CD4-positive, CD25-positive, alpha-beta regulatory T cell (primary cell): ENCODE data around the gene BTD. TPM values are rescaled to one million over a fixed set of nuclear protein-coding genes. Genes with fewer than 3 reads are reported as not detected.

Experiments used
- ATAC-seq, 2 donors: fragments of 150-1000 bp; cut with Tn5 transposase; one replicate each; pipeline ENCODE4 v1.10.0; 2021; ENCODE audit warnings: low read depth in 2 of 2, moderate number of reproducible peaks in 2 of 2, moderate library complexity in 1 of 2
- DNase-seq, 3 donors: peaks; one replicate each; pipeline versions ENCODE4 v3.0.0 to v3.0.0-alpha.2; 2012 to 2022; ENCODE audit warnings: mixed read lengths in 1 of 3
- H3K27ac ChIP-seq: one replicate; pipeline ENCODE4 v1.7.0; 2013; ENCODE audit warnings: mild to moderate bottlenecking, low read length; ENCODE audit not compliant: insufficient read depth, poor library complexity, severe bottlenecking
- H3K27me3 ChIP-seq: one replicate; pipeline ENCODE4 v1.7.0; 2013; ENCODE audit warnings: low read length; ENCODE audit not compliant: control insufficient read depth, insufficient read depth
- H3K36me3 ChIP-seq: one replicate; pipeline ENCODE4 v1.7.0; 2013; ENCODE audit warnings: mild to moderate bottlenecking, low read length, moderate library complexity; ENCODE audit not compliant: control insufficient read depth, insufficient read depth
- H3K4me1 ChIP-seq: 2 replicates; pipeline ENCODE4 v1.7.0; 2013; ENCODE audit warnings: mild to moderate bottlenecking, low read length; ENCODE audit not compliant: insufficient read depth, control insufficient read depth, poor library complexity, severe bottlenecking
- H3K4me3 ChIP-seq: one replicate; pipeline ENCODE4 v1.7.0; 2013; ENCODE audit warnings: low read depth, mild to moderate bottlenecking, low read length, moderate library complexity
- H3K9me3 ChIP-seq, 2 experiments: 1 replicate in 1 of 2; 2 replicates in 1 of 2; pipeline ENCODE4 v1.7.0; 2013; ENCODE audit warnings: low read length in 2 of 2, mild to moderate bottlenecking in 1 of 2, moderate library complexity in 1 of 2; ENCODE audit not compliant: control insufficient read depth in 2 of 2
- H3K27ac Mint-ChIP-seq, 3 donors: one replicate each; pipeline ENCODE4 v1.8.0; 2020 to 2022; ENCODE audit warnings: mild to moderate bottlenecking in 3 of 3, mixed read lengths in 3 of 3, moderate library complexity in 2 of 3
- H3K27me3 Mint-ChIP-seq: one replicate; pipeline ENCODE4 v1.8.0; 2022; ENCODE audit warnings: mild to moderate bottlenecking, mixed read lengths
- H3K36me3 Mint-ChIP-seq: one replicate; pipeline ENCODE4 v1.8.0; 2020; ENCODE audit warnings: mixed read lengths
- H3K4me1 Mint-ChIP-seq, 4 donors: one replicate each; pipeline ENCODE4 v1.8.0; 2020 to 2022; ENCODE audit warnings: mixed read lengths in 4 of 4, mild to moderate bottlenecking in 1 of 4
- H3K4me3 Mint-ChIP-seq, 4 donors: one replicate each; pipeline ENCODE4 v1.8.0; 2020 to 2022; ENCODE audit warnings: mild to moderate bottlenecking in 4 of 4, mixed read lengths in 4 of 4, moderate library complexity in 3 of 4
- H3K9me3 Mint-ChIP-seq, 7 donors: one replicate each; pipeline ENCODE4 v1.8.0; 2020 to 2022; ENCODE audit warnings: mixed read lengths in 7 of 7, mild to moderate bottlenecking in 3 of 7, moderate library complexity in 2 of 7
- polyA plus RNA-seq, 4 donors: library from polyadenylated mRNA; unstranded; fragments of 300-500 nt; fragmentation: Illumina TruSeq; gene quantifications; one replicate each; pipeline ENCODE4 v1.2.3, GENCODE V29; 2021
- total RNA-seq: library from RNA; stranded (reverse); gene quantifications from one replicate; pipeline ENCODE4 v1.2.3, GENCODE V29; 2022

The BTD gene
- total and polyA plus RNA-seq, 5 donors from 2014 or later, result 22.7 to 35.8 (median 33.4) TPM

DNA sequence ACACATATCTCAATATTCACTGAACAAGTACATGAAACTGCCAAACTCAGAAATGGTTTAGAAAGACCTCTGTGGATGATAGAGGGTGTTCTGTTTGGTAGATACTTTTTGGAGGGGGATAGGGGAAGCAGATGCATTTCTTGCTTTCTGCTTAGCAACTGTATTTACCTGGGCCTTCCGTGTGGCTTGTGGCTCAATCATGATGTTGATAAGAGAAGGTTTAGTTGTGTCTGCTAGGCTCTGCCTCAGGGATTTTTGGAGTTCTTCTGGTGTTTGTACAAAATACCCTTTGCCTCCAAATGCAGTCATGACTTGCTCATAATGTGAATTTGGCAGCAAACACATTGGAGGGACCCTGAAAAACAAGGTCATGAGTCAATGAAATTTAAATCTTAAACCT, 38.4 kb upstream of the BTD start:
- Mint-ChIP-seq H3K27ac (peak overlapping the region in 1 of 3 donors; percentile 40), H3K4me1 (peaks cover 0 to 7% (median 2%) of the 10 kb centered on the region in 4 donors), H3K9me3 (no peaks in the 10 kb centered on the region), H3K27me3 (no peaks in the 10 kb centered on the region), H3K4me3 (no peak overlapping the region), H3K36me3 (peaks cover 51% of the 10 kb centered on the region)
- peaks cover 78% of the 10 kb centered on the region for H3K36me3 ChIP-seq
- no peak overlapping the region for H3K4me3 ChIP-seq
- ATAC-seq, result no peak
- no peaks in the 10 kb centered on the region for H3K9me3 ChIP-seq
- no peaks in the 10 kb centered on the region for H3K4me1 ChIP-seq
- H3K27me3 ChIP-seq, result no peaks in the 10 kb centered on the region
- DNase-seq, result no peak
- no peak overlapping the region for H3K27ac ChIP-seq

DNA sequence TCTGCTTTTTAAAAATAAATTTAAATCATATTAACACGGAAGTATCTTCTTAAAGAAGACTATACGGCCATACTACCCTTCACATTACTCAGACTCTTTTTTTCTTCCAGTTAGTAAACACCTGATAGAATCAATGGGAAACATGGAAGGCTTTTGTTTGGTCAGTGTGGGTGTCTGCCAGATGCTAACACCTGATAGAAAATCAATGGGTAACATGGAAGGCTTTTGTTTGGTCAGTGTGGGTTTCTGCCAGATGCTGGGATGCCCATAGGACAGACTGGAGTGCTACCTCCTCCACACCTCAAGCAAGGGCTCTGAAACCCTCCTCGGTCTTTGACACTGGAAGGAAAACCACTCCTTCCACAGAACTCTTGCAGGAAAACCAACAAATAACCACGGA, 29.4 kb upstream of the BTD start:
- H3K4me1 ChIP-seq, result no peaks in the 10 kb centered on the region
- peaks cover 0 to 1% (median 0%) of the 10 kb centered on the region in 7 donors for H3K9me3 Mint-ChIP-seq
- H3K36me3 Mint-ChIP-seq, result peaks cover 50% of the 10 kb centered on the region
- no peak overlapping the region for H3K4me3 Mint-ChIP-seq
- no peak overlapping the region for H3K27ac ChIP-seq
- no peaks in the 10 kb centered on the region for H3K27me3 ChIP-seq
- H3K4me1 Mint-ChIP-seq, result peaks cover 0 to 12% (median 6%) of the 10 kb centered on the region in 4 donors
- no peaks in the 10 kb centered on the region for H3K9me3 ChIP-seq
- no peak overlapping the region for H3K4me3 ChIP-seq
- no peak overlapping the region for H3K27ac Mint-ChIP-seq
- DNase-seq (no peak), ATAC-seq (no peak)
- peaks cover 75% of the 10 kb centered on the region for H3K36me3 ChIP-seq
- no peaks in the 10 kb centered on the region for H3K27me3 Mint-ChIP-seq

DNA sequence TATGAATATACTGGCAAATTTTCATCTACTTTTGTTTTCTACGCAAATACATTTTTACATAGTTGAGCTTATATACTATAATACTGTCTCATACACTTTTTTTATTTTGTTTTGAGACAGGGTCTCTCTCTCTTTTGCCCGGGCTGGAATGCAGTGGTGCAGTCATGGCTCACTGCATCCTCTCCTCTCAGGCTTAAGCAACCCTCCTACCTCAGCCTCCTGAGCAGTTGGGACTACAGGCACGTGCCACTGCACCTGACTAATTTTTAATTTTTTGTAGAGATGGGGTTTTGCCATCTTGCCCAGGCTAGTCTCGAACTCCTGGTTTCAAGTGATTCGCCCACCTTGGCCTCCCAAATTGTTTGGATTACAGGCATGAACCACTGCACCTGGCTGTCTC, 26.1 kb upstream of the BTD start:
- Histone ChIP-seq H3K4me3 (no peak overlapping the region), H3K27ac (no peak overlapping the region), H3K9me3 (no peaks in the 10 kb centered on the region), H3K4me1 (no peaks in the 10 kb centered on the region), H3K27me3 (no peaks in the 10 kb centered on the region), H3K36me3 (peaks cover 80% of the 10 kb centered on the region)
- no peak overlapping the region for H3K27ac Mint-ChIP-seq
- peaks cover 48% of the 10 kb centered on the region for H3K36me3 Mint-ChIP-seq
- no peak for ATAC-seq
- H3K27me3 Mint-ChIP-seq, result no peaks in the 10 kb centered on the region
- DNase-seq, result no peak
- H3K4me3 Mint-ChIP-seq, result no peak overlapping the region
- peaks cover 4 to 16% (median 10%) of the 10 kb centered on the region in 4 donors for H3K4me1 Mint-ChIP-seq
- peaks cover 0 to 1% (median 0%) of the 10 kb centered on the region in 7 donors for H3K9me3 Mint-ChIP-seq

DNA sequence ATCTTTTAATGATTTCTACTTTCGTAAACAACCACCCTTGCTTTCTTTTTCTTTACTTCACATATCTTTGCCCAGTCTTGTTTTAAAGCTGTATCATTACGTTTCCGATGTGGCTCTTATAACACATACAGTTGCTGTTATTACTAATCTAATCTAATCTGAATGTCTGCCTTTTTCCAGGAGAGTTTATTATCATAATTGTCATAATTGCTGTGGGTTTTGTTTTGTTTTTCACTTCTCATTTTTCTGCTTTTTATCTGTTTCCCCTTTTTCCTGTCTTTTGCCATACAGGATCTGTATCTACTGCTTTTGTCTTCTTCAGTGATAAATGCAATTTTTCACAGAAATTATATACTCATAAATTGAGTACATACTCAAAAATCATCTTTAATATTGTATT, 25.1 kb upstream of the BTD start:
- Mint-ChIP-seq H3K9me3 (no peaks in the 10 kb centered on the region), H3K4me3 (no peak overlapping the region)
- H3K36me3 ChIP-seq, result peaks cover 76% of the 10 kb centered on the region

GRCh38 chr3:15578289-15578867, 23.2 kb upstream of the BTD start:
- no peaks in the 10 kb centered on the region for H3K27me3 ChIP-seq
- H3K36me3 Mint-ChIP-seq, result peaks cover 49% of the 10 kb centered on the region
- no peaks in the 10 kb centered on the region for H3K4me1 ChIP-seq
- peaks cover 0 to 24% (median 13%) of the 10 kb centered on the region in 4 donors for H3K4me1 Mint-ChIP-seq
- H3K9me3 ChIP-seq, result no peaks in the 10 kb centered on the region
- H3K9me3 Mint-ChIP-seq, result no peaks in the 10 kb centered on the region
- H3K4me3 ChIP-seq, result no peak overlapping the region
- no peaks in the 10 kb centered on the region for H3K27me3 Mint-ChIP-seq
- peak overlapping the region in 1 of 3 donors; percentile 61 for H3K27ac Mint-ChIP-seq
- H3K27ac ChIP-seq, result no peak overlapping the region
- no peak overlapping the region for H3K4me3 Mint-ChIP-seq
- DNase-seq (no peak), ATAC-seq (no peak)
- H3K36me3 ChIP-seq, result peaks cover 79% of the 10 kb centered on the region

More for the DNA sequence above, 25.1 kb upstream of the BTD start:
- H3K36me3 Mint-ChIP-seq, result peaks cover 45% of the 10 kb centered on the region
- Histone ChIP-seq H3K27me3 (no peaks in the 10 kb centered on the region), H3K27ac (no peak overlapping the region), H3K9me3 (no peaks in the 10 kb centered on the region), H3K4me3 (no peak overlapping the region), H3K4me1 (no peaks in the 10 kb centered on the region)
- H3K27me3 Mint-ChIP-seq, result no peaks in the 10 kb centered on the region
- peaks cover 0 to 22% (median 12%) of the 10 kb centered on the region in 4 donors for H3K4me1 Mint-ChIP-seq
- no peak for ATAC-seq
- H3K27ac Mint-ChIP-seq, result peak overlapping the region in 1 of 3 donors; percentile 58
- DNase-seq, result no peak

GRCh38 chr3:15579051-15579450, 22.5 kb upstream of the BTD start:
- Histone ChIP-seq H3K4me1 (no peaks in the 10 kb centered on the region), H3K36me3 (peaks cover 74% of the 10 kb centered on the region), H3K27ac (no peak overlapping the region), H3K27me3 (no peaks in the 10 kb centered on the region), H3K4me3 (no peak overlapping the region), H3K9me3 (no peaks in the 10 kb centered on the region)
- Mint-ChIP-seq H3K4me1 (peaks cover 0 to 24% (median 13%) of the 10 kb centered on the region in 4 donors), H3K27ac (peak overlapping the region in 2 of 3 donors; percentile 21 to 61), H3K27me3 (no peaks in the 10 kb centered on the region), H3K9me3 (no peaks in the 10 kb centered on the region), H3K36me3 (peaks cover 42% of the 10 kb centered on the region), H3K4me3 (no peak overlapping the region)
- DNase-seq (no peak), ATAC-seq (no peak)

GRCh38 chr3:15581471-15582394, 19.8 kb upstream of the BTD start:
- Histone ChIP-seq H3K9me3 (no peaks in the 10 kb centered on the region), H3K27me3 (no peaks in the 10 kb centered on the region), H3K27ac (no peak overlapping the region), H3K4me3 (no peak overlapping the region), H3K36me3 (peaks cover 78% of the 10 kb centered on the region), H3K4me1 (no peaks in the 10 kb centered on the region)
- Mint-ChIP-seq H3K9me3 (no peaks in the 10 kb centered on the region), H3K36me3 (peaks cover 43% of the 10 kb centered on the region), H3K27ac (peak overlapping the region in 2 of 3 donors; percentile 9 to 37), H3K27me3 (no peaks in the 10 kb centered on the region), H3K4me3 (no peak overlapping the region), H3K4me1 (peaks cover 4 to 27% (median 17%) of the 10 kb centered on the region in 4 donors)
- DNase-seq (no peak), ATAC-seq (no peak)
